Ovary (tissue), 9 donors: Measurements from ENCODE around the gene STARD9. TPM values are rescaled to one million over a fixed set of nuclear protein-coding genes. Genes with fewer than 3 reads are reported as not detected.

ENCODE experiments used
- DNase-seq, 5 donors: peaks; one replicate each; pipeline ENCODE4 v3.0.0-alpha.2; 2019 to 2020
- H3K27ac ChIP-seq, 2 donors: fragments of 200-600 bp; one replicate each; pipeline versions ENCODE4 v1.5.1 to v1.8.0; 2019 to 2022
- H3K27me3 ChIP-seq: fragments of 200-600 bp; one replicate; pipeline ENCODE4 v1.8.0; 2022
- H3K36me3 ChIP-seq: fragments of 200-600 bp; sonication (generic); one replicate; pipeline ENCODE4 v1.5.1; 2019
- H3K4me1 ChIP-seq: one replicate; pipeline ENCODE4 v1.8.1; 2013; ENCODE audit warnings: mild to moderate bottlenecking, moderate library complexity; ENCODE audit not compliant: insufficient read depth
- H3K4me3 ChIP-seq: fragments of 200-600 bp; sonication (generic); one replicate; pipeline ENCODE4 v1.5.1; 2017
- H3K9me3 ChIP-seq, 2 donors: fragments of 200-600 bp in 1 of 2; sonication (generic) in 1 of 2; one replicate each; pipeline versions ENCODE4 v1.5.1 to v1.8.1; 2013 to 2019; ENCODE audit warnings: mild to moderate bottlenecking in 1 of 2, moderate library complexity in 1 of 2
- EP300 ChIP-seq: sonication (generic); formaldehyde crosslinking; IDR thresholded peaks from one replicate; pipeline ENCODE4 v1.6.1; 2017; ENCODE audit warnings: antibody characterized with exemption
- POLR2A ChIP-seq: fragments of 450-650 bp; IDR thresholded peaks from one replicate; pipeline ENCODE4 v1.6.1; 2017; ENCODE audit warnings: antibody characterized with exemption, mild to moderate bottlenecking, moderate library complexity
- WGBS, 3 donors: extraction: QIAGEN DNeasy Blood & Tissue Kit in 1 of 3; methylation state at CpG; one replicate each; pipeline versions ENCODE4 v1.1.5 to v1.1.7; 2013 to 2017; 5-methylcytosine and 5-hydroxymethylcytosine counted together
- intact Hi-C, 4 donors: fragments of 100-400 bp; cut with DNase I; formaldehyde crosslinking; loops; one replicate each; pipeline versions ENCODE4 v1.11.0 to v1.15.1; 2022 to 2023
- polyA plus RNA-seq, 2 donors: library from polyadenylated mRNA; stranded (reverse); fragments of 200-250 nt in 1 of 2; fragments of 350-450 nt in 1 of 2; fragmentation: Illumina TruSeq in 1 of 2; extraction: RNeasy Lipid Tissue Mini Kit (QIAGEN cat#74804) in 1 of 2; gene quantifications; one replicate each; pipeline ENCODE4 v1.2.3, GENCODE V29; 2013 to 2014
- total RNA-seq, 7 donors: library from RNA; depleted of rRNA in 2 of 7; stranded (reverse); fragments of >200 nt in 2 of 7; fragmentation: NEBNext Ultra II Directional in 3 of 7; extraction: Animal tissue kit (Norgen Biotek cat#: 25700) in 3 of 7; gene quantifications; one replicate each; pipeline versions ENCODE4 v1.1.0 to v1.2.4, GENCODE V29; 2016 to 2023
- TF ChIP-seq, protein P1 (sequence below), 3 donors: fragments of 450-650 bp in 2 of 3; fragments of 200-600 bp in 1 of 3; IDR thresholded peaks; one replicate each; pipeline versions ENCODE4 v1.5.1 to v1.8.0; 2016 to 2022; ENCODE audit warnings: antibody characterized with exemption in 3 of 3, mild to moderate bottlenecking in 1 of 3
- donor health status: DM: no; HTN: no; CAD: no; lungs with moderate emphysema.
- donor health status: DM: no; HTN: no; CAD: no.
- donor health status: Bipolar disorder and iron deficiency.
- donor health status: DM: yes; HTN: yes; CAD: no.
- donor health status: DM: no; HTN: no; CAD: no.
- donor health status: DM: yes; HTN: yes; CAD: no.

The STARD9 gene
- total and polyA plus RNA-seq, 9 donors = 11.3 to 40.3 (median 29.4) TPM

GRCh38 chr15:42719043-42719442, 143.6 kb downstream of the STARD9 start:
- TF ChIP-seq, protein P1, sequence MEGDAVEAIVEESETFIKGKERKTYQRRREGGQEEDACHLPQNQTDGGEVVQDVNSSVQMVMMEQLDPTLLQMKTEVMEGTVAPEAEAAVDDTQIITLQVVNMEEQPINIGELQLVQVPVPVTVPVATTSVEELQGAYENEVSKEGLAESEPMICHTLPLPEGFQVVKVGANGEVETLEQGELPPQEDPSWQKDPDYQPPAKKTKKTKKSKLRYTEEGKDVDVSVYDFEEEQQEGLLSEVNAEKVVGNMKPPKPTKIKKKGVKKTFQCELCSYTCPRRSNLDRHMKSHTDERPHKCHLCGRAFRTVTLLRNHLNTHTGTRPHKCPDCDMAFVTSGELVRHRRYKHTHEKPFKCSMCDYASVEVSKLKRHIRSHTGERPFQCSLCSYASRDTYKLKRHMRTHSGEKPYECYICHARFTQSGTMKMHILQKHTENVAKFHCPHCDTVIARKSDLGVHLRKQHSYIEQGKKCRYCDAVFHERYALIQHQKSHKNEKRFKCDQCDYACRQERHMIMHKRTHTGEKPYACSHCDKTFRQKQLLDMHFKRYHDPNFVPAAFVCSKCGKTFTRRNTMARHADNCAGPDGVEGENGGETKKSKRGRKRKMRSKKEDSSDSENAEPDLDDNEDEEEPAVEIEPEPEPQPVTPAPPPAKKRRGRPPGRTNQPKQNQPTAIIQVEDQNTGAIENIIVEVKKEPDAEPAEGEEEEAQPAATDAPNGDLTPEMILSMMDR (IDR thresholded peaks at IDR 0.05) = no peak
- TF ChIP-seq EP300 (no peak), POLR2A (no peak)
- intact Hi-C loops = no loop called here
- H3K4me1 ChIP-seq = no peaks in the 10 kb centered on the region
- no peaks in the 10 kb centered on the region for H3K27me3 ChIP-seq
- H3K36me3 ChIP-seq = no peaks in the 10 kb centered on the region
- WGBS, 3 donors = 88 to 90% (median 89%) methylated on average over 6 of the region's 6 CpGs
- H3K4me3 ChIP-seq = no peak overlapping the region
- H3K27ac ChIP-seq = no peak overlapping the region
- no peak for DNase-seq
- no peaks in the 10 kb centered on the region for H3K9me3 ChIP-seq

GRCh38 chr15:42720071-42720470, 144.7 kb downstream of the STARD9 start:
- Histone ChIP-seq H3K27me3 (no peaks in the 10 kb centered on the region), H3K36me3 (no peaks in the 10 kb centered on the region), H3K27ac (no peak overlapping the region), H3K9me3 (no peaks in the 10 kb centered on the region), H3K4me1 (no peaks in the 10 kb centered on the region), H3K4me3 (no peak overlapping the region)
- no peak for TF ChIP-seq EP300
- no peak for TF ChIP-seq POLR2A
- TF ChIP-seq, protein P1 (IDR thresholded peaks at IDR 0.05) = no peak
- intact Hi-C loops = no loop called here
- DNase-seq = no peak
- 74 to 81% (median 75%) methylated on average over 3 of the region's 3 CpGs for WGBS, 3 donors

GRCh38 chr15:42721016-42721415, 145.6 kb downstream of the STARD9 start:
- H3K36me3 ChIP-seq = no peaks in the 10 kb centered on the region
- H3K27ac ChIP-seq = no peak overlapping the region
- WGBS, 3 donors = 76 to 87% (median 85%) methylated on average over 6 of the region's 6 CpGs

DNA sequence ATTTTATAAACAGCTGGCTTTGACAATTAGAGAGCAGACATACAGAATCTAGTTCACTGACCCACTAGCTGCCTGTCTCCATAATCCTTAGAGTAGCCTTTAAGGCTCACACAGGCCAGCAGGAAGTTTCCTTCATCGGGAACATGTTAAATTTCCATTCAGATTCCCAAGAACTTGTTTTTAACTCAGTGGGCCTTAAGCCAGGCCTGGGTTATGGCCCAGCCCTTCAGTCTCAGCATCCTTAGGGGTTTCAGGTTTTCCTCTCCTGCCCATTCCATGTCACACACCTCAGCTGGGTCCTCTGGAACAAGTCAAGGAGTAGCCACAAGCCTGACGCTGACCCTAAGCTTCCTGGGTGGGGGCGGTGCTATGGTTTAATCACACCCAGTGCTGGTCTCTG, 146.5 kb downstream of the STARD9 start:
- intact Hi-C loops = no loop called here
- 54 to 74% (median 69%) methylated on average over 3 of the region's 3 CpGs for WGBS, 3 donors
- TF ChIP-seq, protein P1 (IDR thresholded peaks at IDR 0.05) = no peak
- no peak for TF ChIP-seq POLR2A
- no peak for TF ChIP-seq EP300
- Histone ChIP-seq H3K27me3 (no peaks in the 10 kb centered on the region), H3K4me3 (no peak overlapping the region), H3K9me3 (no peaks in the 10 kb centered on the region), H3K4me1 (no peaks in the 10 kb centered on the region), H3K36me3 (no peaks in the 10 kb centered on the region), H3K27ac (no peak overlapping the region)
- no peak for DNase-seq

More at GRCh38 chr15:42721016-42721415, 145.6 kb downstream of the STARD9 start:
- H3K4me1 ChIP-seq = no peaks in the 10 kb centered on the region
- no peaks in the 10 kb centered on the region for H3K27me3 ChIP-seq
- DNase-seq = no peak
- no peaks in the 10 kb centered on the region for H3K9me3 ChIP-seq
- intact Hi-C loops = no loop called here
- TF ChIP-seq, protein P1 (IDR thresholded peaks at IDR 0.05) = no peak
- no peak for TF ChIP-seq EP300
- no peak for TF ChIP-seq POLR2A
- no peak overlapping the region for H3K4me3 ChIP-seq
